Activated naive CD4-positive, alpha-beta T cell treated with anti-CD3 and anti-CD28 coated beads, Interleukin-2, amount 10 ng/mL, durations not matched to agents 5 hours and 36 hours (primary cell): ENCODE measurements around the gene DGKI. TPM values are rescaled to one million over a fixed set of nuclear protein-coding genes. Genes with fewer than 3 reads are reported as not detected.

Experiments
- total RNA-seq, 2 experiments: library from RNA; stranded (reverse); gene quantifications; one replicate each; pipeline ENCODE4 v1.2.3, GENCODE V29; 2021

Gene DGKI
- under 1 TPM; 0.05 to 0.46 TPM for total RNA-seq

GRCh38 chr7:137846827-137847567 is at the start of gene DGKI:
Gene DGKI, minus strand, starts transcription at chr7:137846974.

GRCh38 chr7:137343281-137343841 is 503.4 kb downstream of the DGKI start, which contains the start of gene PTN:
Gene PTN, minus strand, starts transcription at chr7:137343733. Its CDS starts 88,760 bp downstream, at chr7:137254973.

Other genes with a start within 250 kb of the DGKI start
- gene CREB3L2, start 155.1 kb upstream of the DGKI start, total RNA-seq = 10 to 100 TPM; 28.6 to 30.5 TPM
- gene AKR1D1, start 229.5 kb upstream of the DGKI start, total RNA-seq = not detected